Stimulated activated CD8-positive, alpha-beta memory T cell treated with anti-CD3 and anti-CD28 coated beads, Interleukin-12 subunit alpha, Interleukin-12 subunit beta, amount 100 ng/mL, for 1 hour (primary cell): Measurements from ENCODE around the gene TRAPPC1.

Experiments used
- DNase-seq: peaks from one replicate; pipeline ENCODE4 v3.0.0-alpha.2; 2020; ENCODE audit warnings: low read depth

The TRAPPC1 gene

DNA sequence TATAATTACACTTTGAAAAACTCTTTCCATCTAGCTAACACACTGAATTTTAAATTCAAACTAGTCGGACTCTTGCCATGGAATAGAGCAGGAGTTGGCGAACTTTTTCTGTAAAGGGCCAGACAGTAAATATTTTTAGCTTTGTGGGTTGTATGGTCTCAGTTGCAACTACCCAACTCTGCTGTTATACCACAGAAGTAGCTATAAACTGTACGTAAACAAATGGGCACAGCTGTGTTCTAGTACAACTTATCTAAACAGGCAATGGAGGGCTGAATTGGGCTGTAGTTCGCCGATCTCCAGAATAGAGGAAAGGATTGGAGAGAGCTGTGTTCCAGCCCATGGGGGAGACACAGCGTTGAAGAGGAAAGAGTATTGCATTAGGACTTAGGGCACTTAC is 9.0 kb upstream of the TRAPPC1 start:
- DNase-seq: no peak

DNA sequence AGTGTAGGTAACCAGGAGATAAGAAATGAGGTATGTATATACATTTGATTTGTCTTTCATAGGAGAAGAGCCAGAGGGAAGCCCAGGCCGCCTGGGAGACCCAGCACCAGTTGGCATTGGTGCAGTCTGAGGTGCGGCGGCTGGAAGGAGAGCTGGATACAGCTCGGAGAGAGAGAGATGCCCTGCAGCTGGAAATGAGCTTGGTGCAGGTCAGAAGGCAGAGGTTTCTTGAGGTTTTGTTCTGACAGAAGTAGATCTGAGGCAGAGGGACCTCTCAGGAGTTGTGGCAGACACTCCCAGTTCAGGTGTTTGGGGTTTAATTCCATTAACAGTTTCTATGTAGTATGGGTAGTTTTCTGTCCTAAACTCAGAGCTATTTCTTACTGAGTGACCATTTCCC is 8.3 kb upstream of the TRAPPC1 start:
- no peak for DNase-seq

DNA sequence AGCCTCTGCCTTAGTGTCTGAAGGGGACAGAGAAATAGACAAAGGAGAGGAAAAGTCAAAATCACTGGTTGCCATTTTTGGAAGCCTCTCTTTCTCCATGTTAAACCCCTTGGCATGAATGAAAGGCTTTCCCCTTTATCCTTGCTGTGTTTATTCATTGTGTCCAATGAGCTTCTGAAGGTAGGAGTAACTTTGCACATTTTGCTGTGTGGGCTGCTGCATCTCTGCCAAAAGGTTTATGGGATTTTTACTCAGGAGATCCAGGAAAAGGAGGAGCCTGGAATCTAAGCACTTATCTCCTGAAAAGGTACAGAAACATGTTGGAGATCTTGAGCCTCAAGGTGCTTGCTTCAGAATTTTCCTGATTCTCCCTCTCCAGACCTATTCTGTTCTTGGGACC is 4.1 kb upstream of the TRAPPC1 start:
- DNase-seq: no peak

- DNase-seq: no peak
Measured at GRCh38 chr17:7932949-7933348, 1.2 kb upstream of the TRAPPC1 start.

DNA sequence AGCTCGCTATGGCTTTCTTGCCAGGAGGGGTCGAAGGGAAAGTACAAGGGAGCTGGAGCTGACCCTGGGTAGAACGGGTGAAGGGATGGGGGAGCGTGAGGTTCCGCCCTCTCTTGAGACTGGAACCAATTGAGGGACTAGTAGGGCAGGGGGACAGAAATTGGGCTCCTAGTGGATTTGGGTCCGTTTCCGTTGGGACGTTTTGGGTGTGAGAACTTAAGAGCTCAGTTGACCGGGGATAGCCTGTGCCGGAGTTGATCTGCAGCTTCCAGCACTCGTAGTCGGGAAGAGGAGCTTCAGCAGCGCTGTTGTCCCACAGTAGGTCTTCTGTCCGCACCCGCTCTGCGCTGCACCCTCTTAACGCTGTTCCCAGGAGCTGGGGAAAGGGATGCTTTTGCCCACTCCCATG is 741 bp upstream of the TRAPPC1 start:
- no peak for DNase-seq

- DNase-seq: no peak
Measured at GRCh38 chr17:7930841-7931631, 710 bp downstream of the TRAPPC1 start.

GRCh38 chr17:7929158-7930023 is 2.4 kb downstream of the TRAPPC1 start, which contains the start of gene KCNAB3:
Gene KCNAB3 (minus strand): TSS chr17:7929856. CDS start chr17:7929435, 421 bp downstream.
- DNase-seq: no peak

GRCh38 chr17:7927596-7927995 is 4.2 kb downstream of the TRAPPC1 start:
- no peak for DNase-seq

- peak; percentile 67 for DNase-seq
Measured at GRCh38 chr17:7922845-7923628, 8.7 kb downstream of the TRAPPC1 start.

- DNase-seq: no peak
Measured at GRCh38 chr17:7922269-7922844, 9.4 kb downstream of the TRAPPC1 start.

DNA sequence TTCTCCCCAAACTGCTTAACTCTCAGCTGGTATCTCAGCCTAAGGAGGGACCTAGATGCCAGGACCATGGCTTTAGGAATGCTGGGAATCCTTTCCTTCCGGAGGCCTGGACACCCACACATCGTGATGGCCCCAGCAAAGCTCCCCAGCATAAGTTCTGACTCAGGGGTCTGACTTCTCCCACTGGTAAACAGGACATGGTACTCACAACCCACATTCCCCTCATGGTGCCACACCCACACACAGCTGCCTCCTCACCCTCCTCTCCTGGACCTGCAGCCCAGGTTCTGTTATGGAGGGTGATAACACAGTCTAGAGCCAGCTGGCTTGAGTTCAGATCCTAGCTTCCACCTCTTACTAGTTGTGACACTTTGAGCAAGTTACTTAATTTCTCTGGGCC is 14.9 kb downstream of the TRAPPC1 start:
- DNase-seq: no peak

- DNase-seq: no peak
Measured at GRCh38 chr17:7916385-7916682, 15.4 kb downstream of the TRAPPC1 start.

DNA sequence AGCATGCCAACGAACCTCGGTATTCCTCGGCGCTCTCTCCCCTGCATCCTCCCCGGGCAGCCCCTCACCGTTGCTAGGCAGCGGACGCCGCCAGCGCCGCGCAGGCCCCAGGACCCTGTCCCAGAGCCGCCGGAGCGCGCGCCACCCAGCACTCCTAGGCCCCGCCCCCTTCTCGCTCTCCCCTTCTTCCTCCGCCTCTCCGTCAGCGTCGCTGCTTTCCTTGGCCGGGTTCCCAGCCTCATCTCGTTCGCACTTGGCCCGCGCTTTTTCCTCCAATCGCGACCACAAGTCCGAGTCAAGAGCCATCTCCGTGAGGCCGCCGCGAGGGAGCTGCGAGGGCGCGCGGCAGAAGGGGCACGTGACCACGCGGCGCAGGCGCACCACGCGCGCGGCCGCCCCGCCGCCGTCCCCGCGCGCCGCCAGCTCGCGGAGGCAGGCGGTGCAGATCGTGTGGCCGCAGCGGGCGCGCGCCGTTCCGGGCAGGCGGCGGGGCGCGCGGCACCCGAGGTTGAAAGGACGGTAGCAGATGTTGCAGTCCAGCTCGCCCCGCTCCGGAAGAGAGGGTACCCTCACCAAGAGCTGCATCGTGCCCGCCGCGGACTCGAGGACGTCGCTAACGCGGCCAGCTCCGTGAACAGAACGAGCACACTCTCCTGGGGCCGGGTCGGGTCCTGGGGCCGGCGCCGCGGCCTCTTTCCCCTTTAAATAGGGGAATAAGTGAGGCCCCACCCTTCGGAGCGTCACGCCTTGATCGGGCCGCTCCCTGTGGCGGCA is 15.9 kb downstream of the TRAPPC1 start, which contains the start of gene RNF227:
Gene RNF227, minus strand, starts transcription at position 679 of the 774 bp plus-strand sequence. Its CDS starts 94 bp downstream, at position 585.
- DNase-seq: peak; percentile 60

DNA sequence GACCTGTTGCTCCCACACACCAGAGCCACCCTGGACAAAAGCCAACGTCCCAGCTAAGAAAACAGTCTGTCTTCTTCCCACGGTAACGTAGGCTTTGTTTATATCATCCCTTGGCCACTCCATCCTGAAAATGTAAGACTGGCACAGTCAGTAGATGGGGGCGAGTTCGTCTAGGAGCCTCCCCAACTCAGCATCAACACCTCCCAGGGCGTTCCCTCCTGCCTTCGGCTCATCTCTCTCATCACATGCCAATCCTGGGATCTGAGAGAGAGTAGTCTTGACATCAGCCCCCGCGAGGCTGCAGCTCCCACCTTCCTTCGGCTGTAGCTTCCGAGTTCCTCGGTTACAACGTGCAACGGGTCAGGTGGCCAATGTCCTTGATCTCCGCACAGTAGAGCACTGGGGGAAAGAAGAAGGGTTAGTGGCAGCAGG is 16.6 kb downstream of the TRAPPC1 start:
- no peak for DNase-seq

GRCh38 chr17:7912927-7913524 is 18.7 kb downstream of the TRAPPC1 start:
- DNase-seq: no peak

DNA sequence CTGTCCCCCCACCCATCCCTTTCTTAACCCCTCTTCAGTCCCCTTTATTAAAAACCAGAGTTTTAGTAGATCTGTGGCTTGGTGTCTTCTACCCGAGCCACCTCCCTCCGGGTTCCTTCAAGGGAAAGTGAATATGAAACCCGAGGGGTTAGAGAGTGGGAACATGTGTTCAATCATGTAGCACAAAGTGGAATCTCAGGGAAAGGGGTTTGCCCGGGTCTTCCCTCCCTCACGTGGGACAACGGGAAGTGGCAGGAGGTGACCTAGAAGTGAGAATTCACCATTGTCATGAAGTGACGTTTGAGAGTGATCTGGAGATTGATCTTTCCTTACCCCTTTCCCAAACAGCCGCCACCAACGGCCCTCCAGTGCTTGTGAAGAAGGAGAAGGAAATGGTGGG is 20.6 kb downstream of the TRAPPC1 start:
- DNase-seq: no peak

DNA sequence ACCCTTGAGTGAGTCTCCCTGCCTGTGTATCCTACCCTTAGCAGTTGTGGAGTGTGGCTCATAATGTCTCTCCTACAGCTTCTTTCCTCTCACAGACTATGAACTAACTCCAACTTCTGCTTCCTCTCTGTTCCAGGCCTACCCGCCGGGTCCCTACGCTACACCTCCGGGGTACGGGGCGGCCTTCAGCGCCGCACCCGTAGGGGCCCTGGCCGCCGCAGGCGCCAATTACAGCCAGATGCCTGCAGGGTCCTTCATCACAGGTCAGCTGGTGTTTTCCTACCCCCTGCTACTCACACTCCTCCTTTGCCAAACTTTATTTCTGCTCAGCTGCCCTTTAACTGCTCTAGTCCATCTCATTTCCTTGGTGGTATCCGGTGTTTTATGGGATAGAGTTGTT is 21.0 kb downstream of the TRAPPC1 start:
- DNase-seq: no peak

DNA sequence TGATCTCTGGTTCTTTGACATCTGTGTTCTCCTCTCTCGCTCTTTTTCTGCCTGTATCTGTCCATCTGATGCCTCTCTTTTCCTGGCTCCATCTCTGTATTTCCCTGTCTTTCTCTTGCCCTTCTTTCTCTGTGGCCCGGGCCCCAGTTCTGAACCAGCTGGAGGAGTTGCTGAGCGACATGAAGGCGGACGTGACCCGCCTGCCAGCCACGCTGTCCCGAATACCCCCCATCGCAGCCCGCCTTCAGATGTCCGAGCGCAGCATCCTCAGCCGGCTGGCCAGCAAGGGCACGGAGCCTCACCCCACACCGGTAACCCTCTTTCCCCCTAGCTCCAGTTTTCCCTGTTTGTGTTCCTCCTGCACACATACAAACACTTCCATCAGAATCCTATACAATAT is 21.5 kb downstream of the TRAPPC1 start:
- DNase-seq: no peak

DNA sequence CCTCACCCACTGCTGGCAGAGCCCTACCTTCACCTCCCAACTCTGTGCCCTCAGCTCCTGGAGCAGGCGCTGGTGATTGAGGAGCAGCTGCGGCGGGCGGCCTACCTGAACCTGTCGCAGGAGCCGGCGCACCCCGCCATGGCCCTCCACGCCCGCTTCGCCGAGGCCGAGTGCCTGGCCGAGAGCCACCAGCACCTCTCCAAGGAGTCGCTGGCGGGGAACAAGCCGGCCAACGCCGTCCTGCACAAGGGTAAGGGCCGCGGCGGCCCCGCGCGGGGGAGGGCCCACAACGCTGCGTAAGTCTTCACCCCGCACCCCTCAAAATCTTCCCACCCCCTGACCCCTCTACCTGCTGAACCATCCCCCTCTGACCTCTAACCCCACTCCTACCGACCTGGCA is 22.7 kb downstream of the TRAPPC1 start:
- no peak for DNase-seq

DNA sequence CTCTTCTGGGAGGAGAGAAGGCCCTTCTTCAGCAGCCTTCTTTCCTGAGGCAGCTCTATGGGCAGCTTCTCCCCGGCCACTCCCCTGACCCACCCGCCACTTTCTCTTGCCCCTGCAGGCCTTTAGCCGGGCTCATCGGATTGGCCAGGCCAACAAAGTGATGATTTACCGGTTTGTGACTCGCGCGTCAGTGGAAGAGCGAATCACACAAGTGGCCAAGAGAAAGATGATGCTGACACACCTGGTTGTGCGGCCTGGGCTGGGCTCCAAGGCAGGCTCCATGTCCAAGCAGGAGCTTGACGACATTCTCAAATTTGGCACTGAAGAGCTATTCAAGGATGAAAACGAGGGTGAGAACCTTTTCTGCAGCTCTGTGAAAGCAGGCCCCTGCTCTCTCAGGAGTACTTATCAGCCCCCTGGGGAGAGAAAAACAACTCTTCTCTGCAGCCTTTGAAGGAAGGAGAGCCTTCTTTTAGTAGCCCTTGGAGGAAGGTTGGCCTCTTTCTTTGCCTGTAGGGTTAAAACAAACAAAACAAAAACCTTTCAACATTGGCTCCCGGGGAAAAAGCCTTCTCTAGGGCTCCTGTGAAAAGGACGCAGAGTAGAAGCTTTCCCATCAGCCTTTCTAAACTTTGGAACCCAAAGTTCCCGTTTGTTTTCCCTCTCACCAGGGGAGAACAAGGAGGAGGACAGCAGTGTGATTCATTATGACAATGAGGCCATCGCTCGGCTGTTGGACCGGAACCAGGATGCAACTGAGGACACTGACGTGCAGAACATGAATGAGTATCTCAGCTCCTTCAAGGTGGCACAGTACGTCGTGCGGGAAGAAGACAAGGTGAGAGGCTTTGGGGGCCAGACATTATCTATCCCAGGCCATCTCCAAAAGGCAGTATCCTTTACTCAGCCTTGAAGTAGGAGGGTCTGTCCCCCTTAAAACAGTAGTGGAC is 28.3 kb downstream of the TRAPPC1 start:
- DNase-seq: no peak
